ENCODE results near the gene LMO7. TPM values are rescaled to one million over a fixed set of nuclear protein-coding genes. Genes with fewer than 3 reads are reported as not detected.
"Not testable (repeated sequence)": the region's sequence is repeated elsewhere in the genome, so short reads cannot be mapped to it uniquely, and the experiment has no call there.

The LMO7 gene
- total RNA-seq, 1 donor from 2014 or later, result 340 TPM

- DNase-seq, result peak; percentile 47
Observed at GRCh38 chr13:75647126-75647784, 11.1 kb downstream of the LMO7 start.

GRCh38 chr13:75648446-75648845, 12.3 kb downstream of the LMO7 start:
- DNase-seq, result no peak

DNA sequence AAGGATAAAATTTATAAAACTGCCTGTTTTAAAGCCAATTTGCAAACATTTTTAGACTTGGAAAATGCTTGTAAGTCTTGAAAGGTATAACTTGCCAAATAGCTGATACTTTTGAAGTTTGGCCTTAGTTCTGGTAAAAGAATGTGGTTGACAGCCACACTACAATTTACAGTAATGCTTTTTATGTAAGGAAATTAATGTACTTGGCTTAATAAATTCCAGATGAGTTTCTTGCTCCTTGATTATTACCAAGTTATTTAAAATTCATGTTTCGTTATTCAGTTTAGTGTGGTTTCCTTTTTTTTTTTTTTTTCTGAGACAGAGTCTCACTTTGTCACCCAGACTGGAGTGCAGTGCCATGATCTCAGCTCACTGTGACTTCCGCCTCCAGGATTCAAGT, 14.9 kb downstream of the LMO7 start:
- DNase-seq, result no peak

DNA sequence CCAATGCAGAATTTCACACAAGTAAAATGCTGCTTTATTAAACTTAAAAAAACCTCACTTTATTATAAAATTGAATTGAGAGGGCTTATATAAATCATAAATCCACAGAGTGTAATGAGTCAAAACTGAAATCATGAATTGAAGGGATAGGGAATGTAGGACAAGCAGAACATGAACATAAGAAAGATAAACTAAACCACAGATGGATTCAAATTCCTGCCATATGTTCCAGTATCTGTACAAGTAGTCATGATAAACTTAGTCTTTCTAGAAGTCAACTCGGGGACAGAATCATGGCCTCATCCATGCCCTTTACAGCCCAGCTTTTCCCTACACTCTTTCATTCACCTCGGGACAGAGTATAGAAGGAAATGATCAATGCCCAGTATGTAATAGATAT, 16.6 kb downstream of the LMO7 start:
- no peak for DNase-seq

- no peak for DNase-seq
Observed at GRCh38 chr13:75656425-75656989, 20.4 kb downstream of the LMO7 start.

- DNase-seq, result no peak
Observed at GRCh38 chr13:75657111-75657510, 21.0 kb downstream of the LMO7 start.

- no peak for DNase-seq
Observed at GRCh38 chr13:75660694-75661093, 24.6 kb downstream of the LMO7 start.

DNA sequence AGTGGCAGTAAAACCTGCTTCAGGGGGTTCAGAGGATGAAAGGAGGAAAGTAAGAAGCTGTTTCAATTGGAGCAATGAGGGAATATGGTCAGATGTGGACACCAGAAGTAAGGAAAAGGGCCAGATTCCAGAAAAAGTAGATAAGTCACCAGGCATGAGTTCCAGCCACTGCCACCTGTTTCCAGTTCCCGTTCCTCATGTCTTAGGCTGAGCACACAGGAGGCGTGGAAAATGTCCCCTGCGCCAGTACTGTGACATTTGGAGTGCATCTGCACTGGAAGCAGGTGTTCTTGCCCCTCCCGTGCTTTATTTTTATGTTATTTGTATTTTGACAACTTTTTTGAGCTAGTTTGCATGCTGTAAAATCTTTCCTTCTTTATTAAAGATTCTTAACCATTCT, 25.3 kb downstream of the LMO7 start:
- DNase-seq, result peak; percentile 37

- peak; percentile 30 for DNase-seq
Observed at GRCh38 chr13:75666646-75667351, 30.7 kb downstream of the LMO7 start.

GRCh38 chr13:75669706-75670105, 33.6 kb downstream of the LMO7 start:
- DNase-seq, result no peak

- no peak for DNase-seq
Observed at GRCh38 chr13:75670496-75670895, 34.4 kb downstream of the LMO7 start.

DNA sequence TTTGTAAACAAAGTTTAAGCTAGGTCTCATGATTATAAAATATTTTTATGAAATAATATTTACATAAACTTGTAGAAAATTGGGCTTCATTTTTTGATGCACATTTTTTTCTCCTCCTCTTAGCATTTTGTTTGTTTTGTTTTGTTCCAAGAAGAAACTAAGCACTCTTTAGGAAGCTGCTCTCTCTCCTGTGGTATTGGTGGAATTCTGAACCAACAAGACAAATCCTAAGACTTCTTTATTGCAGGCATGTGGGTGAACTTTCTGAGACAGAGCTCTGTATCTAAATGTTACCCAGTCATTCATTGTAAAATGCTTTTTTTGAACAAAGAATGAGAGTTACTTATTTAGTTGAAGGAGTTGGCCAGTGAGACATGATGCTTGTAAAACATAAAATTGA, 39.3 kb downstream of the LMO7 start:
- DNase-seq, result no peak

DNA sequence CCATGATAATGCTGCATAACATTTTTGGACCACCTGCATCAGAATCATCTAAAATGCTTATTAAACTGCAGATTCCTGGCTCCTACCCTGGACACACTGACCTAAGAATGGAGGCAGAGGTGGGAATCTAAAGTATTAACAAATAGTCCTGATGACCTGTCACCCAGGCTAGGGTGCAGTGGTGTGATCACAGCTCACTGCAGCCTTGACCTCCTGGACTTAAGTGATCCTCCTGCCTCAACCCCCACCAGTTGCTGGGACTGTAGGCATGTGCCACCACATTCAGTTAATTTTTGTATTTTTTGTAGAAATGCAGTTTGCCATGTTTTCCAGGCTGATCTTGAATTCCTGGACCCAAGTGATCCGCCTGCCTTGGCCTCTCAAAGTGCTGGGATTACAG, 43.3 kb downstream of the LMO7 start:
- no peak for DNase-seq

DNA sequence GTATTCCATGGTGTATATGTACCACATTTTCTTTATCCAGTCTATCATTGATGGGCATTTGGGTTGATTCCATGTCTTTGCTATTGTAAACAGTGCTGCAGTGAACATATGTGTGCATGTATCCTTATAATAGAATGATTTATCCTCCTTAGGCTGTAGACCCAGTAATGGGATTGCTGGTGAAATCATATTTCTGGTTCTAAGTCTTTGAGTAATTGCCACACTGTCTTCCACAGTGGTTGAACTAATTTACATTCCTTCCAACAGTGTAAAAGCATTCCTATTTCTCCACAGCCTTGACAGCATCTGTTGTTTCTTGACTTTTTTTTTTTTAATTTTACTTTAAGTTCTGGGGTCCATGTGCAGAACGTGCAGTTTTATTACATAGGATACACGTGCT, 44.1 kb downstream of the LMO7 start:
- not testable (repeated sequence) for DNase-seq

GRCh38 chr13:75682326-75682725, 46.2 kb downstream of the LMO7 start:
- no peak for DNase-seq

- peak; percentile 68 for DNase-seq
Observed at GRCh38 chr13:75685239-75685697, 49.1 kb downstream of the LMO7 start.

DNA sequence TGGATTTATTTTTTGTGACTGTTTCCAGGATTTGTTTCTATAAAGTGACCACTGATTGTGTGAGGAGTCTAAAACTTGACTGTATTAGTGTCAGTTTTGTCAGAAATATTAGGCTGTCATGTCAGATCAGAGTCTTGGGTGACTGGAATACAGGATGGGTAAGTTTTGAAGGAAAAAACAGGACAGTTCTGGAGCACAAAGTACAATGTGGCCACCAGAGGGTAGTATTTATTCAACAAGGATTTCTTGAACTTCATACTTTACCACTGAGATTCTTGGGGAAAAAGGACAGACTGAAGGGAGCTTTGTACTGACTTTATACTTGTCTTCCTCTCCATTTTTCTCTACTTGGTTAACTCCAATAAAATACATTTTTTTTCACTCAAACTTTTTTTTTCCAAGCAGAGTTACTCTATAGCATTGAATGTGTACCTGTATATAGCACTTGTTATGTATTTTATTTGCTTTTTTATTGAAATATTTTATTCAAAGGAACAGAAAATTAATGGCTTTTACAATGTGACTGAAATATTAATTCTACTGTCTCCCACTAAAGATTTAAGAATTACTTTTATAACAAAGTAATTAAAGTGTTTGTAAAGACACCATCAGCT, 51.1 kb downstream of the LMO7 start:
- DNase-seq, result peak; percentile 39

DNA sequence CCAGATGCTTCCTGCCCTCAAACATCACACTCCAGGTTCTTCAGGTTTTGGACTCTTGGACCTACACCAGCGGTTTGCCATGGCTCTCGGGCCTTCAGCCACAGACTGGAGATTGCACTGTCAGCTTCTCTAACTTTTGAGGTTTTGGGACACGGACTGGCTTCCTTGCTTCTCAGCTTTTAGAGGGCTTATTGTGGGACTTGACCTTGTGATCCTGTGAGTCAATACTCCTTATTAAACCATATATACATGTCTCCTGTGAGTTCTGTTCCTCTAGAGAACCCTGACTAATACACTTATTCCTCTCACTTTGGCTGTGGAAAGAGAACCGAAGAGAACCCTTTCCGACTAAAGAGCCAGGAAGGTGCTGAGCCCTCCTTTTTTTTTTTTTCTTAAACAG, 53.6 kb downstream of the LMO7 start:
- DNase-seq, result no peak

DNA sequence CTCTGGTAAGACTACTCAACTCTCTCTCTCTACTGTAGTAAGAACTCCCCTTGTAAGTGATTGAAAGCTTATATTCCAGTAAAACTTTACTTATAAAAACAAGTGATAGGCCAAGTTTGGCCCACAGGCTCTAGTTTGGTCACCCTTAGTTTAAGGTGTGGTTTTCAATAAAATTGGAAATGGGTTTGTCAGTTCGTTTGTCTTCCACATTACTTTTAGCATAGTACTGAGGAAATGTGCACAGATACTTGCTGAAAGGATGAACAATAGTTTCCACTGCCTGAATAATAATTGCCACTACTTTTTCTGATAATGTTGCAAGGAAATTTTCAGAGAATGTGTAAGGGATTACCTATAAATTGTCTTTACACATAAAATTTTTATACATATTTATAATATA, 54.5 kb downstream of the LMO7 start:
- no peak for DNase-seq

DNA sequence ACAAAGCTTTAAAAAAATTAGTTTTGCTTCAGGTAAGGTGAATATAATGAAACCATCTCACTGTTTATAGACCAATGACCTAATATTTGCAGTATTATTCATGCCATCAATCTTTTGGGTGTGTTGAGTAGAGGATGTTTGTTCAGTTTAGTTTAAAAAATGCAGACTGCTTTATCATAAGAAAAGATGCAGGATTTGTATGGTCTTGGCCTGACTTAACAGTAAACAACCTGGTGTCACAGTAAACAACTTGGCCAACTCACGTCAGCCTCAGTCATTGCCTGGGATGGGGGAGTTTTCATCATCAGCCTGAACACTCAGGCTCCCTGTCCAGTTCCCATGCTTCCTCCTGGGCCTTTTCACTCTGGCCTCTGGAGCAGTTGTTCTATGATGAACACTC, 55.1 kb downstream of the LMO7 start:
- peak; percentile 32 for DNase-seq

GRCh38 chr13:75693227-75693626, 57.1 kb downstream of the LMO7 start:
- no peak for DNase-seq

DNA sequence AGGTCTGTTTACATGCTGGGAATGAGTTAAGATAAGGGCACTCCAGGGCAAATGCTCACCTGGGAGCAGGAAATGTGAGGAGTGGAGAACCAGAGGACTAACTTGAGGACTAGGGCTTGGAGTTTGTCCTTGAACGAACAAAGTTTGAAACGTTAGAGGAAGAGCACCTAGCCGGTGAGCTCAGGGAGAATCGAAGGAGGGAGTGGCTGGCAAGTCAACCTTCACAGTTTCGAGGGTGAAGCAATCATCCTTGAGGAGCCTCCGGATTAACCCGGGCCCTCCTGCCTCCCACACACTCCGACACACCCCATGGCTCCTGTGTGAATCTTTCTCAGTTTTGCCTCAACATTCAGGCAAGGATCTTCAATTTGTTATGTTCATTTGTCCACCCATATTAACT, 58.6 kb downstream of the LMO7 start:
- DNase-seq, result no peak

DNA sequence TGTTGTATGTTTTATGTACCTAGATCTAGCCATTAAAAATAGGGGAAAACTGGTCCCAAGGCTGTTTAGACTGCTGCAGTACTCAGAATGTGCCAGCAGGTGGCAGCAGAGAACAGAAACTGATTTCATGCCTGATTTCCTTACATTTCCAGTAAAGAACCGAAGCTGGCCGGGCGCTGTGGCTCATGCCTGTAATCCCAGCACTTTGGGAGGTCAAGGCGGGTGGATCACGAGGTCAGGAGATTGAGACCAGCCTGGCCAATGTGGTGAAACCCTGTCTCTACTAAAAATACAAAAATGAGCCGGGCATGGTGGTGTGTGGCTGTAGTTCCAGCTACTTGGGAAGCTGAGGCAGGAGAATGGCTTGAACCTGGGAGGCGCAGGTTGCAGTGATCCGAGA, 59.8 kb downstream of the LMO7 start:
- DNase-seq, result peak; percentile 90

Data from tongue (tissue), 2 donors.